Measurements from ENCODE around the gene SPSB1.

SPSB1 gene

DNA sequence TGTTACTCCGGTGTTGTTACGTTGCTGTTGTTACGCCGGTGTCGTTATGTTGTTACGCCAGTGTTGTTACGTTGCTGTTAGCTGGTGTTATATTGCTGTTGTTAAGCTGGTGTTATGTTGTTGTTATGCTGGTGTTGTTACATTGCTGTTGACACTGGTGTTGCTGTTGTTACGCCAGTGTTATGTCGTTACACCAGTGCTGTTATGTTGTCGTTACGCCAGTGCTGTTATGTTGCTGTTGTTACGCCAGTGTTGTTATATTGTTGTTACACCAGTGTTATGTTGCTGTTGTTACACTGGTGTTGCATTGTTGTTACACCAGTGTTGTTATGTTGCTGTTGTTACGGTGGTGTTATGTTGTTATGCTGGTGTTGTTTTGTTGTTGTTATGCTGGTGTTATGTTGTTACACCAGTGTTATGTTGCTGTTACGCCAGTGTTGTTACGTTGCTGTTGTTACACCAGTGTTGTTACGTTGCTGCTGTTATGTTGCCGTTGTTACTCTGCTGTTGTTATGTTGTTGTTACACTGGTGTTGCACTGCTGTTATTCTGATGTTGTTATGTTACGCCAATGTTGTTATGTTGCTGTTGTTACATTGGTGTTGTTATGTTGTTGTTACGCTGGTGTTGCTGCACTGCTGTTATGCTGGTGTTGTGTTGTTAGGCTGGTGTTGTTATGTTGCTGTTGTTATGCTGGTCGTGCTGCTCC, 32.5 kb upstream of the SPSB1 start:
- DNase-seq (ENCODE audit: low read depth, low spot score), result no peak

- no peak for DNase-seq (ENCODE audit: low read depth, low spot score)
Observed at GRCh38 chr1:9261496-9261895, 31.2 kb upstream of the SPSB1 start.

- no peak for DNase-seq (ENCODE audit: low read depth, low spot score)
Observed at GRCh38 chr1:9262096-9262986, 30.4 kb upstream of the SPSB1 start.

DNA sequence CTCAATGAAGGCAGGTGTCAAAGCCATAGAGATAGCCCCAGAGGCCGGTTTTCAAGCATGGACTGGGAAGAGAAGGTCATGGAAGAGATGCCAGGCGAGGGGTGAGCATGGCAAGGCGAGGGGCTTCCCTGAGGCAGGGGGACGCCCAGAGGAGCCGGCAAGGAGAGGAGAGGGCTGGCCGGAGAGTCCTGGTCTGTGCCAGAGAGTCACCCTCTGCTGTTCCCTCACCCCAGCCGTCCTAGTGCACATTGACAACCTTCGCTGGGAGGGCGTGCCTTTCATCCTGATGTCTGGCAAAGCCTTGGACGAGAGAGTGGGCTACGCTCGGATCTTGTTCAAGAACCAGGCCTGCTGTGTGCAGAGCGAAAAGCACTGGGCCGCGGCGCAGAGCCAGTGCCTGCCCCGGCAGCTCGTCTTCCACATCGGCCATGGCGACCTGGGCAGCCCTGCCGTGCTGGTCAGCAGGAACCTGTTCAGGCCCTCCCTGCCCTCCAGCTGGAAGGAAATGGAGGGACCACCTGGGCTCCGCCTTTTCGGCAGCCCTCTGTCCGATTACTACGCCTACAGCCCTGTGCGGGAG, 29.3 kb upstream of the SPSB1 start:
- DNase-seq (ENCODE audit: low read depth, low spot score), result no peak

GRCh38 chr1:9263984-9264872, 28.5 kb upstream of the SPSB1 start:
- no peak for DNase-seq (ENCODE audit: low read depth, low spot score)

DNA sequence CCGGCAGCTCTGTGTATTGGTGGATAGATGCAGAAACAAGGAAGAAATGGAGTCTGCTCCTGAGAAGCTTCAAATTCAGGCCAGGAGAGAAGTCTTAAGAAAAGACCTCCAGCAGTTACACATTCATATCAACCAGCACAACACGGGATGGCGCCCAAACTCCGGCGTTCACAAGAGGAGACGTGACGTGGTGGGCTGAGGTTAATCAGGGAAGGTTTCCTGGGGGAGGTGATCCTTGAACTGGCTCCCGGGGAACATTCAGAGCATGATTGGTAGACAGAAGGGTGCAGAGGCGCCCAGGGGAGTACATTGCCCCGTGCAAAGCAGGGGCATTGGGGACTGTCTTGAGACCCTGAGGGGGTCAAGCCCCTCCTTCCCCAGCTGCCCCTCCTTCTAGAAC, 27.7 kb upstream of the SPSB1 start:
- DNase-seq (ENCODE audit: low read depth, low spot score), result no peak

- no peak for DNase-seq (ENCODE audit: low read depth, low spot score)
Observed at GRCh38 chr1:9265968-9266367, 26.7 kb upstream of the SPSB1 start.

- DNase-seq (ENCODE audit: low read depth, low spot score), result no peak
Observed at GRCh38 chr1:9267352-9267686, 25.4 kb upstream of the SPSB1 start.

DNA sequence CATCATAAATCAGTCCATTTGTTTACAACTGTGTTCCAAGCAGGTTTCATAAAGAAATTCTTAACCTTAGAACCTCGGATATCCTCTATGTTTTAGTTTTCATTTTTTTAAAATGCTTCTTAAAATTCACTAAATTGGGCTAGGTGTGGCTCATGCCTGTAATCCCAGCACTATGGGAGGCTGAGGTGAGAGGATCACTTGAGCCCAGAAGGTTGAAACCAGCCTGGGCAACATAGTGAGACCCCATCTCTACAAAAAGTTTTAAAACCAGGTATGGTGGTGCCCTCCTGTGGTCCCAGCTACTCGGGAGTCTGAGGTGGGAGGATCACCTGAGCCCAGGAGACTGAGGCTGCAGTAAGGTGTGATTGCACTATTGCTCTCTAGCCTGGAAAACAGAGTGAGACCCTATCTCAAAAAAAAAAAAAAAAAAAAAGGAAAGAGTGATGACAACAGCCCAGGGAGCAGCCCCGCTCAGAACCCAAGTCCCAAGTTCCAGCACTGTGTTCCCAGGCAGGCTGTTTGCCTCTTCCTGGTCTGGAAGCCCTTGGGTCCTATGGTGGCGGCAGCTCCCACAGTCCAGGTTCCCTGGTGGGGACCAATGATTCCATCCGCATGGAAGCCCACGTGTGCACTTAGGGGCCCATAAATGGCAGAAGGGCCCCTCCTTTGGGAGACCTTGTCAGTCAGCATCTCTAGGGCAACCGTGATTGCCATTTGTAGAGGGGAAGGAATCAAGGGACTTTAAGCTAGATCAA, 24.7 kb upstream of the SPSB1 start:
- DNase-seq (ENCODE audit: low read depth, low spot score), result no peak

GRCh38 chr1:9269078-9269501, 23.6 kb upstream of the SPSB1 start:
- DNase-seq (ENCODE audit: low read depth, low spot score), result no peak

GRCh38 chr1:9269721-9270120, 23.0 kb upstream of the SPSB1 start:
- DNase-seq (ENCODE audit: low read depth, low spot score), result no peak

GRCh38 chr1:9270290-9270883, 22.3 kb upstream of the SPSB1 start:
- no peak for DNase-seq (ENCODE audit: low read depth, low spot score)

- DNase-seq (ENCODE audit: low read depth, low spot score), result no peak
Observed at GRCh38 chr1:9271283-9271682, 21.4 kb upstream of the SPSB1 start.

DNA sequence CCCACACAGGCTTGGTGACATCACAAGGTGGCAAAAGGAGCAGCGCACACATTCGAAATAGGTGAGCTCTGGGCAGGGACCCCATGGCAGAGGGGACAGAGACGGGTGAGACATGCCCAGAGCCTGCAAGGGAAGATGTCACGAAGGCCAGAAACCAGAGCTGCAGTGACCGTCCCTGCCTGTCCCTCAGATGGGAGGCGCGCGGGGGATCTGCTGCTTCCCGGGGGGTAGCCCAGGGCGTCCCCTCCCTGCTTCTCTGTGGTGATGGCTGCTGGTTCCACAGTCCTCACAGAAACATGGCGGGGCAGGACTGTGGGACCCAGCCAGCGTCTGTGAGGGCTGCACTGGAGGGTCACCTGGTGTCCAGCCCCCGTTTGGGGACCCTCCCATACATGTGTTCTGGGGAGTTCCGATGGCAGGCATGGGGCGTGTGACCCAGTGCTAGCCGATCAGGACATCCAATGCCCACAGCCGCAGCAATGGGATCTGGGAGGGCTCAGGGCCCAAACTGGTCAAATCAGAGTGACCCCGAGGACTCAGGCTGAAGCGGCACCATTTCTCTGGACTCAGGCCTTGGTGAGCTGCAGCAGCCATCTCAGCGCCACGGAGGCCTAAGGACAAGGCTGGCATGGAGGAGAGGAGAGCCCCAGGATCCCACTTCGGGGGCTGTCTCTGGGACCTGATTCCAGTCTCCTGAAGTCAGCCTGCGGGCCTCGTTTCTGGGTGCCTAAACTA, 20.7 kb upstream of the SPSB1 start:
- DNase-seq (ENCODE audit: low read depth, low spot score), result no peak

DNA sequence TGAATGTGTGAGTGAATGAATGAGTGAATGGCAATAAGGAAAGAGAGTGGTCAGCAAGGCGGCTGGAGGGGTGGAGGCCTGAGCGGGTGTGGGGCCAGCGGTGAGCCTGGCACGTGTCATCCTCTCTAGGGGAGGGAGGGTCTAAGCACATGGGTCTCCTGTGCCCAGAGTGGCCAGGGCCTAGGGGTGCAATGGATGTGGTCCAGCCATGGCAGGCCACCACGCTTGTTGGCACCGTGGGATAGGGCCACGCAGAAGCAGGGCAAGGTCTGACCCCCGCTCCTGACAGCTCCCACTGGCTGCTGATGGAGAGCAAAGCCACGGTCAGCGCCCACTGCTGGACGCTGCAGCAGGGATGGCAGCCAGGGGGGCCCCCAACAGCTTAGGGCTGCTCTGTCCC, 19.5 kb upstream of the SPSB1 start:
- DNase-seq (ENCODE audit: low read depth, low spot score), result no peak

- no peak for DNase-seq (ENCODE audit: low read depth, low spot score)
Observed at GRCh38 chr1:9275161-9275560, 17.5 kb upstream of the SPSB1 start.

GRCh38 chr1:9275567-9276034, 17.1 kb upstream of the SPSB1 start:
- DNase-seq (ENCODE audit: low read depth, low spot score), result peak; percentile 25

DNA sequence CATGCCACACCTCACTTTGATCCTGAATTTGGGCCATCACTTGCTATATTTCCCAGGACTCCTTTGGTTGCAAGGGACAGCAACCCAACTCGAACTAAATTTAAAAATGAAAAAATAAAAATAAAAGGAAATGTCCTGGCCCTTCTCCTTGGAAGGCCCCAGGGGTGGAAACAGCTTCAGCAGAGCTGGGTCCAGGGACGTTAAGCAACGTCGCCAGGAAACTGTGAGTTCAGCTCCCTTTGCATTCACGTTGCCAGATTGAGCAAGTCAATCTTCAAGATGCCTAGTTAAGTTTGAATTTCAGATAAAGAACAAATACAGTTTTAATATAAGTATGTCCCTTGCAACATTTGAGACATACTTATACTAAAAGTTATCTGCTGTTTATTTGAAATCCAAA, 14.6 kb upstream of the SPSB1 start:
- DNase-seq (ENCODE audit: low read depth, low spot score), result no peak

- no peak for DNase-seq (ENCODE audit: low read depth, low spot score)
Observed at GRCh38 chr1:9278585-9279153, 14.0 kb upstream of the SPSB1 start.

All from activated naive CD8-positive, alpha-beta T cell treated with anti-CD3 and anti-CD28 coated beads, Interleukin-2, amount 50 U/mL, for 16 hours (primary cell).